ENCODE results near the gene S100Z.

DNA sequence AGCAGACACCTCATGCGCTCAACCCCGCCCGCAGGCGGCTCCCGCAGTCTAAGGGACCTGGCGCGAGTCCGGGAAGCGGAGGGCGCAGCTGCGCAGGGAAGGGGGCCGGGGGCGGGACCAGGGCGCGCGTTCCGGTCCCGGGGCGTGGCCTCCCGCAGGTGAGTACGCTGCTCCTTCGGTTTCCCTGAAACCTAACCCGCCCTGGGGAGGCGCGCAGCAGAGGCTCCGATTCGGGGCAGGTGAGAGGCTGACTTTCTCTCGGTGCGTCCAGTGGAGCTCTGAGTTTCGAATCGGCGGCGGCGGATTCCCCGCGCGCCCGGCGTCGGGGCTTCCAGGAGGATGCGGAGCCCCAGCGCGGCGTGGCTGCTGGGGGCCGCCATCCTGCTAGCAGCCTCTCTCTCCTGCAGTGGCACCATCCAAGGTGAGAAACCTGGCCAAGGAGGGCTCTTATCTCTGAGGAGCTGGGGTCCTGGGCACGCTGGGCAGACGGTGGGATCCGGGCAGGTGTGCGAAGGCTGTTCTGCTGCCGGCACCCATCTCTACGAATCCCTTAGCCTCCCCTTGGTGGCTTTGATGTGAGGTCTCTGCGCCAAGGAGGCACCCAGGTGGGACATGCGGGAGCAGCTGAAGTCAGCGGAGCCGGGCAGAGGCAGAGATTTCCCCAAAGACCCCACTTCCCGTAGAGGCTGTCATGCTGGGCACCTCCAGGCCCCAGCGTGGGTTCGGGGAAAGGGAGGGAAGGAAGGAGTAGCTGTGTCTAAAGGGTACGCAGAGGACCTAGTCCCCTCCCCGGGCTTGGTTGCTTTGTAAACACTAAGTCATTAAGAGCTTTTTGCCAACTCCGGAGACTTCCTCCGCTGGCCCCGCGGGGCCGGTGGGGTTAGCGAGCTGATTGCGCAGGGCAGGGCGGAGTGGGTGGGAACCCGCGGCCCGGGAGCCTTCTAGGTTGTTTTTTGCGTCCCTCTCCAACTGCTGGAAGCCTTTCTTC is 30.7 kb upstream of the S100Z start, which contains the start of gene F2RL1:
- TF ChIP-seq EZH2 (IDR thresholded peaks at IDR 0.05) (peak; percentile 32), EZH2phosphoT487 (IDR thresholded peaks at IDR 0.05) (no peak)
- TF ChIP-seq, protein P1, sequence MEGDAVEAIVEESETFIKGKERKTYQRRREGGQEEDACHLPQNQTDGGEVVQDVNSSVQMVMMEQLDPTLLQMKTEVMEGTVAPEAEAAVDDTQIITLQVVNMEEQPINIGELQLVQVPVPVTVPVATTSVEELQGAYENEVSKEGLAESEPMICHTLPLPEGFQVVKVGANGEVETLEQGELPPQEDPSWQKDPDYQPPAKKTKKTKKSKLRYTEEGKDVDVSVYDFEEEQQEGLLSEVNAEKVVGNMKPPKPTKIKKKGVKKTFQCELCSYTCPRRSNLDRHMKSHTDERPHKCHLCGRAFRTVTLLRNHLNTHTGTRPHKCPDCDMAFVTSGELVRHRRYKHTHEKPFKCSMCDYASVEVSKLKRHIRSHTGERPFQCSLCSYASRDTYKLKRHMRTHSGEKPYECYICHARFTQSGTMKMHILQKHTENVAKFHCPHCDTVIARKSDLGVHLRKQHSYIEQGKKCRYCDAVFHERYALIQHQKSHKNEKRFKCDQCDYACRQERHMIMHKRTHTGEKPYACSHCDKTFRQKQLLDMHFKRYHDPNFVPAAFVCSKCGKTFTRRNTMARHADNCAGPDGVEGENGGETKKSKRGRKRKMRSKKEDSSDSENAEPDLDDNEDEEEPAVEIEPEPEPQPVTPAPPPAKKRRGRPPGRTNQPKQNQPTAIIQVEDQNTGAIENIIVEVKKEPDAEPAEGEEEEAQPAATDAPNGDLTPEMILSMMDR (IDR thresholded peaks at IDR 0.05), result no peak
